SK-N-SH treated with all-trans-retinoic acid at 6 μM for 48 hours (cell line): ENCODE results near the gene PEMT.

Experiments used
- ATAC-seq: fragments of 200-7000 bp; cut with Tn5 transposase; 3 replicates; pipeline ENCODE4 v1.9.1; 2020; ENCODE audit warnings: mild to moderate bottlenecking, moderate library complexity
- BACH2 ChIP-seq: fragments of 250-450 bp; sonication (Bioruptor Pico); IDR thresholded peaks from 2 replicates; pipeline ENCODE4 v1.9.0; 2021; ENCODE audit warnings: mild to moderate bottlenecking, borderline replicate concordance
- CREB5 ChIP-seq: fragments of 250-450 bp; sonication (Bioruptor Pico); IDR thresholded peaks from 2 replicates; pipeline ENCODE4 v1.5.1; 2020; ENCODE audit warnings: low read depth, mild to moderate bottlenecking, moderate library complexity
- CSDC2 ChIP-seq: fragments of 250-450 bp; sonication (Bioruptor Pico); IDR thresholded peaks from 2 replicates; pipeline ENCODE4 v1.5.0; 2020; ENCODE audit warnings: mild to moderate bottlenecking, moderate library complexity
- CSRNP3 ChIP-seq: fragments of 250-450 bp; sonication (Bioruptor Pico); IDR thresholded peaks from 2 replicates; pipeline ENCODE4 v1.5.1; 2021; ENCODE audit warnings: mild to moderate bottlenecking, moderate library complexity
- ESRRG ChIP-seq: fragments of 250-450 bp; sonication (Bioruptor Pico); IDR thresholded peaks from 2 replicates; pipeline ENCODE4 v1.6.1; 2021; ENCODE audit warnings: mild to moderate bottlenecking
- PATZ1 ChIP-seq: fragments of 250-450 bp; sonication (Bioruptor Pico); IDR thresholded peaks from 2 replicates; pipeline ENCODE4 v1.8.0; 2020; ENCODE audit warnings: mild to moderate bottlenecking, moderate library complexity, borderline replicate concordance
- POU6F1 ChIP-seq: fragments of 250-450 bp; sonication (Bioruptor Pico); IDR thresholded peaks from 2 replicates; pipeline ENCODE4 v1.8.0; 2021; ENCODE audit warnings: low read depth, mild to moderate bottlenecking, moderate library complexity, borderline replicate concordance
- PPARA ChIP-seq: fragments of 250-450 bp; sonication (Bioruptor Pico); IDR thresholded peaks from 2 replicates; pipeline ENCODE4 v1.5.0; 2020; ENCODE audit warnings: mild to moderate bottlenecking, borderline replicate concordance
- RARB ChIP-seq: fragments of 250-450 bp; sonication (Bioruptor Pico); IDR thresholded peaks from 2 replicates; pipeline ENCODE4 v1.8.0; 2021; ENCODE audit warnings: mild to moderate bottlenecking, moderate library complexity
- SNAI2 ChIP-seq: fragments of 250-450 bp; sonication (Bioruptor Pico); IDR thresholded peaks from 2 replicates; pipeline ENCODE4 v1.5.0; 2020; ENCODE audit warnings: mild to moderate bottlenecking, moderate library complexity
- TCF4 ChIP-seq: fragments of 250-450 bp; sonication (Bioruptor Pico); IDR thresholded peaks from 2 replicates; pipeline ENCODE4 v1.8.0; 2021; ENCODE audit warnings: mild to moderate bottlenecking, moderate library complexity, borderline replicate concordance
- TOX ChIP-seq: fragments of 250-450 bp; sonication (Bioruptor Pico); IDR thresholded peaks from 2 replicates; pipeline ENCODE4 v1.8.0; 2021; ENCODE audit warnings: mild to moderate bottlenecking, moderate library complexity, borderline replicate concordance
- TSHZ2 ChIP-seq: fragments of 250-450 bp; sonication (Bioruptor Pico); IDR thresholded peaks from 2 replicates; pipeline ENCODE4 v1.5.0; 2020; ENCODE audit warnings: mild to moderate bottlenecking, moderate library complexity
- ZC3H10 ChIP-seq: fragments of 250-450 bp; sonication (Bioruptor Pico); IDR thresholded peaks from 2 replicates; pipeline ENCODE4 v1.5.1; 2021; ENCODE audit warnings: mild to moderate bottlenecking, moderate library complexity
- ZFP3 ChIP-seq: fragments of 250-450 bp; sonication (Bioruptor Pico); IDR thresholded peaks from 2 replicates; pipeline ENCODE4 v1.5.0; 2020; ENCODE audit warnings: mild to moderate bottlenecking, moderate library complexity
- ZNF8 ChIP-seq: fragments of 450-650 bp; formaldehyde crosslinking; IDR thresholded peaks from 2 replicates; pipeline ENCODE4 v1.5.0; 2020; ENCODE audit warnings: mild to moderate bottlenecking, moderate library complexity

Gene PEMT

GRCh38 chr17:17494870-17495535 is 96.5 kb downstream of the PEMT start:
- TF ChIP-seq BACH2 (CRISPR knock-in tag): no peak
- no peak for TF ChIP-seq SNAI2 (CRISPR knock-in tag)
- TF ChIP-seq CSRNP3 (CRISPR knock-in tag): no peak
- no peak for TF ChIP-seq ZFP3 (CRISPR knock-in tag)
- no peak for TF ChIP-seq CSDC2 (CRISPR knock-in tag)
- no peak for ATAC-seq

GRCh38 chr17:17494499-17494869 is 97.0 kb downstream of the PEMT start:
- ATAC-seq: no peak
- no peak for TF ChIP-seq ZFP3 (CRISPR knock-in tag)
- TF ChIP-seq TCF4 (CRISPR knock-in tag): no peak
- no peak for TF ChIP-seq ESRRG
- TF ChIP-seq TSHZ2 (CRISPR knock-in tag): no peak

- ATAC-seq: no peak
- TF ChIP-seq PPARA (CRISPR knock-in tag) (no peak), TSHZ2 (CRISPR knock-in tag) (no peak), SNAI2 (CRISPR knock-in tag) (no peak), POU6F1 (CRISPR knock-in tag) (no peak), RARB (CRISPR knock-in tag) (no peak), TOX (CRISPR knock-in tag) (no peak), ZNF8 (CRISPR knock-in tag) (no peak), ZC3H10 (CRISPR knock-in tag) (no peak), TCF4 (CRISPR knock-in tag) (no peak)
These were observed 97.5 kb downstream of the PEMT start for GRCh38 chr17:17493986-17494466.

- no peak for TF ChIP-seq ZC3H10 (CRISPR knock-in tag)
- ATAC-seq: no peak
These were observed 98.1 kb downstream of the PEMT start for GRCh38 chr17:17493249-17493985.

- TF ChIP-seq TSHZ2 (CRISPR knock-in tag) (no peak), TCF4 (CRISPR knock-in tag) (no peak), CREB5 (no peak), TOX (CRISPR knock-in tag) (no peak), PATZ1 (CRISPR knock-in tag) (no peak)
- no peak for ATAC-seq
These were observed 98.9 kb downstream of the PEMT start for GRCh38 chr17:17492571-17492970.
